CD4-positive, alpha-beta T cell treated with Interleukin-15 for 1 hour (primary cell): ENCODE results near the gene MEGF11.

ENCODE experiments used
- DNase-seq: peaks from one replicate; pipeline ENCODE4 v3.0.0-alpha.2; 2020

MEGF11 gene

DNA sequence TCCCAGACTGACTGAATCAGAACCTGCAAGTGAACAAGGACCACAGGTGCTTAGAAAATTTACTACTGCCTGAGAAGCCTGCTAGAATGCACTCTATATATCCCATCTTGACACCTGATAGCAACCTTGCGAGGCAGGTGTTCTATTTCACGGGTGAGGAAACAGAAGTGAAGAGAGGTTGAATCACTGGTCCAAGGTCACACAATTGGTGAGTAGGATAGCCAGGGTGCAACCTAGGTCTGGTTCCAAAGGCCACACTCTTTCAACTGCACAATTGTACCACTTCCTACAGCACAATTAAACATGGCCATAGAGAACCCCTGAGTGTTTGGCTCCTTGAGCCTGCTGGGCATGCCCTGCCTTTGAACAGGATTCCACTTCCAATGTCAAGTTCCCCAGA lies 297.2 kb downstream of the MEGF11 start:
- DNase-seq, result no peak

GRCh38 chr15:65954289-65954741 lies 299.2 kb downstream of the MEGF11 start:
- no peak for DNase-seq

GRCh38 chr15:65953622-65954021 lies 299.9 kb downstream of the MEGF11 start:
- DNase-seq, result no peak

DNA sequence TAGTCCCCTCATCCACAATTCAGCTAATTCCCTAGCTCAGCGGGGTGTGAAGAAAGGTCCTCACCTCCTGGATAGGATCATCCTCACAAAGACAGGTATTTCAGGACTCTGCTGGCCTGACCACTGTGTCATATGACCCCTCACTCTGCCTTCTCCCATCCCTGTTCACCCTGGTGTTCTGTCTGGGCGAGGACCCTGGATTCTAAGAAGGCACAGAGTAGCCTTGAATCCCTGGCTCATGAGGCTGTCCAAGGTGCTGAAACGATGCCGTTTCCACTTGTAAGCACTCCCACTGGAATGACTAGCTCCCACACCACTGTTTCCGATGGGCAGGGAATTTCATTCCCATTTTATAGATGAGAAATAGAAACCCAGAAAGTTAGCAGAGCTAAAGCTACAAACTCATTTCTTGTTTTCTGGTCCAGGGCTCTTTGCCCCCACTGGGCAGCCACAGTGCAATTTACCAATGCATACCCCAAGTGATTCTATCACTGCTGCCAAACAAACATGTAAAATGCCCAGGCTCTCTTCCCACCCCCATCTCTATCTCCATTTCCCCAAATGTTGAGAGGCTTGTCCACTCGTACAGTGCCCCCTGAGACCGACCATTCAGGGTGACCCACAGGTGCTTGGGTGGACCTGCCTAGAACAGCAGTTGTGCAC lies 301.0 kb downstream of the MEGF11 start:
- no peak for DNase-seq

GRCh38 chr15:65951007-65951406 lies 302.5 kb downstream of the MEGF11 start:
- no peak for DNase-seq

DNA sequence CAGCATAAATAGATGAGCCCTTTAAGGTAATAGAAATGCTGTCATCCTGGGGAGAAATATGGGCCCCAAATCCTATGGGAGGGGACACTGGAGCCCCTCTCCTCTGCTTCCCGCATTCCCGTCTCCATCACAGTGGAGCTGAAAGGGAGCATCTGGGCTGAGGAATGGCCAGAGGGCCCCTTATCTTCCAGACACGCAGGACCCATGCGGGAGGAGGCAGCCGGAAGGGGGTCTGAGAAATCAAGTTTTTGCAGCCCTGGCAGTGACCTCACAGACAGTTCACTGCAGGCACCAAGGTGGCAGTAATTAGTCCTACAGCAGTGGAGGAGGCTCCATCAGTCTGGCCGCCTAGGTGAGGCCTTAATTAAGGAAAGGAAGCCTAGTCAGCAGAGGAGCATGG lies 304.1 kb downstream of the MEGF11 start:
- no peak for DNase-seq

GRCh38 chr15:65949011-65949410 lies 304.5 kb downstream of the MEGF11 start:
- DNase-seq, result no peak

DNA sequence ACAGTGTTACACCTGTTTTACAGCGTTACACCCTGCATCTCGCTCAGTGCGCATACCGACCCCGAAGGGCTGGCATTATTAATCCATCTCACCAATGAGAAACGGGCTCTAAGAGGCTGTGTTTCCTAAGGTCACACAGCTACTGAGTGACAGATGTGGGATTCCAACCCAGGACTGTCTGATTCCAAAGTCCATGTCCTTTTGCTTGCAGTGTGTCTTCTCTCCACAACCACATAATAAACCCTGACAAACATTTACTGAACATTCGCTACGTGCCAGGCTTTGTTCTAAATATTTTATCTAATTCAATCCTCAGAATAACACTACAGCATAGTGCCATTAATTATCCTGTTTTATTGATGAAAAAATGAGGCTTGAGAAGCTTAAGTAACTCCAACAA lies 305.2 kb downstream of the MEGF11 start:
- no peak for DNase-seq

DNA sequence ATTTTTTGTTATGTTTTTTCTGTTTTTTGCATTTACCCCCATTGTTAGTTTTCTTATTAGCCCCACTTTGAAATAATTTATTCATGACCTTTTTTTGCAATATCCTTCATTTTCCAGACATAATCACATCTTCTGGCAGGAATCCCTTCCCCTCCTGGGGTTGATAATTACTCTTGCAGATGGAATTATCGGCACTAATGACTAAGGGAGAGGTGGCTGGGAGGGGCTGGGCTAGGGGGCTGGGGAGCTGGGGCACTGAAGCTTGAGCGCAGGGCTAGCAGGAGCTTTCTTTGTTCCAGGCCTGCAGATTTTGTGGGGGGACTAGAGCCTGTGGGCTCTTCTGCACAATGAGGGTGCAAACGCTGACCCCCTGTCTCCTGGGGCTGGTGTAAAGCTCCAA lies 306.5 kb downstream of the MEGF11 start:
- DNase-seq, result no peak

DNA sequence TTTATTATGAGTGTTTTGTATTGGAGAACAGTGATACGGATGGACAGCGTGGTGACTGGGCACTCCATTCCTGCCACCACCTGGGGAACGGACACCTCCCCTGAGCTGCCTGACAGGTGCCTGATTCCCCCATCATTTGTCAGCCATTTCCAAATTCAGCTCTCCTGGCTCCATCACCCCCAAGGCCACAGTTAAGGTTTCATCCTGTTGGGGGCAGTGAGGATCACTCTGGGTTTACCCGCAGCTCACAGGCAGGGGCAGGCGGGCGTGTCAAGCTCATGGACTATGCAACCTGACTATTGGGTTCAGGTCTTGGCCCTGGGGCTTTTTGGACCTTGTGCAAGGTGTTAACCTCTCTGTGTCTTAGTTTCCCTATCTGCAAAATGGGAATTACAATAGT lies 307.9 kb downstream of the MEGF11 start:
- DNase-seq, result no peak

GRCh38 chr15:65944404-65944803 lies 309.1 kb downstream of the MEGF11 start:
- no peak for DNase-seq

DNA sequence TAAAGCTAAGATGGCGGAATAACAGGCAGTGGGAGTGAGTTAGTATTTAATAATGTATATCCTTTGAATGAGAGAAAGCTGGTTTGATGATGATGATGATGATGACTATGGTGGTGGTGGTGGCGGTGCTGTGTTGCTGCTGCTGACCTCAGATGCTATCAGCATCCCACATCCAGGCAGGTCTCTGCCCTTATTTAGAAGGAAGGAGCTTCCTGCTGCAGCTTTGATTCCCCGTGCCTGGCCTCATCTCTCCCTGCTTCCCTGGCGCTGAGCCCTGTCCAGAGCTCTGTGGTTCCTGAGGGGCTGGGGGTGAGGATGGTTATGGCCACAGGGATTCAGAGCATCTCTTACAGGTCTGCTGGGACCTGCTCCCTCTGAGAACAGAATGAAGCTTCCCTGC lies 311.1 kb downstream of the MEGF11 start:
- DNase-seq, result no peak

- DNase-seq, result no peak
These were observed 313.0 kb downstream of the MEGF11 start for GRCh38 chr15:65940618-65940909.

GRCh38 chr15:65939901-65940617 lies 313.5 kb downstream of the MEGF11 start:
- no peak for DNase-seq

DNA sequence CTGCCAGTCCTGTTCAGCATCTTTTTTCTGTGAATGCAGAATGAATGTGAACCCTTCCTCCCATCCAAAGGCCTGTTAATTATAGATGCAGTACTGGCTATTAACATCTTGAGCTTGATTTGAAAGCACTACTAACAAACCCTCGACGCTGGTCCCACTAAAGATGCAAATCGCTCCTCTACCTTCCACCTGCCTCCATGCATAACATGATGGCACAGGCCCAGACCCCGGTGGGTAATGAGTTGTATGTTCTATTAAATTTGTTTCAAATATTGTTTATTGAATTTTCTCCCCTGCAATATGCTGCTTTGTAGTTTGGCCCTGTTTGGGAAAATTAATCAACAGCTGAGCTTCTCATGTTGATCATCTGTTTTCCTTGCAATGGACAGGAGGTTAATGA lies 314.9 kb downstream of the MEGF11 start:
- no peak for DNase-seq

DNA sequence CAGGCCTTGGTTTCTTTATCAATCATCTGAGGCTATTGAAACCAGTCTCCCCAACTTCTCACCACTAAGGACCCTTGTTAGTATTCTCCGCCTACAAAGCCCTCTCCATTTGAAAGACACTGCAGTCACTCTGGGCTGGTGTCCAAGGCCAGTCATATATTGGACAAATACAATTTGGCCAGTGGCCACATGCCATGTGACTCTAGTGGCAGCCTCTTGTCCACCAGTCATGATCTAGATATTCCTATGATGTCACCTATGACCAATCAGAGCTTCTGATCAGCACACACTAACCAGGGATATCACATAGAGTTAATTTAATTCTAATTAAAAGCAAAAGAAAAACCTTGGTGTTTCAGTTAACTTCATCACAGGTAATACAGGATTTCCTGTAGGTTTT lies 316.1 kb downstream of the MEGF11 start:
- DNase-seq, result no peak

DNA sequence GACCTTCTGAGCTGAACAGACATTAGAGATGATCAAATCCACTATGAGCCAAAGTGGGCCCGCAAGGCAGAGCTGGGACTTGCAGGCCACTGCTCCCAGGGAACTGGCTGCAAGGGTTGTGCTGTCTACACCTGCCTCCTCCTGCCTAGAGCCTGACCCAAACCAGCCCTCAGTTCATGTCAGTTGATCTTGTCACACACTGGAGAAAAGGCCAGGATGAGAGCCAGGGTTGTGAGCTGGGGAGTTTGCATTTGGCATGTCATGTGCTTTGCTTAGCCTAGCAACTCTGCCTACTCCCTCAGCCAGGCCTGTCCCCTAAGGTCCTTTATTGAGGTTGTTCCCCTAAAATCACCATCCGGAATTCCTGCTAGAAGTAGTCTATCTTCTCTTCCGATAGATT lies 316.5 kb downstream of the MEGF11 start:
- no peak for DNase-seq

- no peak for DNase-seq
These were observed 317.3 kb downstream of the MEGF11 start for GRCh38 chr15:65936282-65936681.

DNA sequence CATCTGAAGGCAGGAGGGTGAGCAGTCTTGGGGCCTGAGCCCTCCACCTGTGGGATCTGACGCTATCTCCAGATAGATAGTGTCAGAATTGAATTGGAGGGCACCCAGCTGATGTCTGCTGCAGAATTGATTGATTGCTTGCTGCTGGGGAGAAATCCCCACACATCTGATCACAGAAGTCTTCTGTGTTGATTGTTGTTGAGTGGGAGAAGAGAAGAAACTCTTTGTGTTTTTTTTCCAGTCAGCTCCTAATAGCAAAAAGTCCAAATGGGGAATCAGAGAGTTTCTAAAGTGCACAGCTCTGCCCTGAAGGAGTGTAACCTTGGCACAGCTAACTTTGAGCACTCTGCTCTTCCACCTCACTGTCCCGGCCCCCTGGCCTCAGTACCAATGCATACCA lies 318.2 kb downstream of the MEGF11 start:
- DNase-seq, result no peak

- no peak for DNase-seq
These were observed 322.3 kb downstream of the MEGF11 start for GRCh38 chr15:65931221-65931620.

DNA sequence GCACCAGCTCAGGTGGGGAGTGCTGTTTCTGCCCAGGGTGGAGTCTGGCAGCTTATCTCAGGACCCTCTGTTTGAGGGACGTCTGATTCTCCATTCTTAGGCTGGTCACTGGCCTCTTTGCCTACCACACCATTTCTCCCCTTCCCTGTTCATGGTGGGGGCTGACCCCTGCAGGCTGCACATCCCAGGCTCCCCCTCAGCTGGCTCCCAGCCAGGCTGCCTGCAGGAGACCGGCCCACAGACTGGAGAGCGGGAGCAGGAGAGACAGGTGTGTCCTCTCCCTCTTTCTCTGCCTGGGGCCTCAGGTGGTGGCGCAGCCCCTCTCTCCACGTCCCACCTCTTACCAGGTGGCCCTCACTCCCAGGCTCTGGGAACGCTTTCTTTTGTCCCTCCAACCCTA lies 323.4 kb downstream of the MEGF11 start:
- no peak for DNase-seq

DNA sequence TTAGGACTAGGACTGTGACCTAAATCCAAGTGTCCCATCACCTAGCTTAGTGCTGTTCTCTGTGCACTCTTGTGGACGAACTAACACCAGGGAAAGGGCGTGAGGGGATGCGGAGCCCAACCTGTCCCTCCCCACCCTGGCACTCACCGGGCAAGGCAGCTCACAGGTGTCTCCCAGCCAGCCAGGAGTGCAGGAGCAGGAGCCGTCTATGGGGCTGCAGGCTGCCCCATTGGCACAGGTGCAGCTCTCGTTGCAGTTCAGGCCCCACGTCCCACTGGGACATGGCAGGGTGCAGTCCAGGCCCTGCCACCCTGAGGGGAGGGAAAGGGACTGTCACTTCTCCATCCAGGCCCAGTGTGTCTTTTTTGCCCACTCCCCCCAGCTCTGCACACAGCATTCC lies 324.0 kb downstream of the MEGF11 start:
- no peak for DNase-seq

- no peak for DNase-seq
These were observed 326.0 kb downstream of the MEGF11 start for GRCh38 chr15:65927545-65927944.

GRCh38 chr15:65926899-65927298 lies 326.7 kb downstream of the MEGF11 start:
- no peak for DNase-seq

GRCh38 chr15:65926459-65926858 lies 327.1 kb downstream of the MEGF11 start:
- DNase-seq, result no peak
